Vagina (tissue), 2 donors: ENCODE data around the gene UBR4.

ENCODE experiments used
- POLR2A ChIP-seq, 2 donors: fragments of 450-650 bp; IDR thresholded peaks; one replicate each; pipeline ENCODE4 v1.6.1; 2017; ENCODE audit warnings: antibody characterized with exemption in 2 of 2, mild to moderate bottlenecking in 2 of 2, moderate library complexity in 2 of 2
- POLR2AphosphoS5 ChIP-seq, 2 donors: sonication (generic); formaldehyde crosslinking; IDR thresholded peaks; one replicate each; pipeline ENCODE4 v1.9.0; 2017; ENCODE audit warnings: antibody characterized with exemption in 2 of 2, mild to moderate bottlenecking in 2 of 2, low read depth in 1 of 2; ENCODE audit not compliant: insufficient read depth in 1 of 2
- TF ChIP-seq, protein P1 (sequence below), 3 experiments: fragments of 450-650 bp in 2 of 3; fragments of 200-600 bp in 1 of 3; sonication (generic) in 1 of 3; IDR thresholded peaks; one replicate each; pipeline ENCODE4 v1.5.1; 2017 to 2019; ENCODE audit warnings: antibody characterized with exemption in 3 of 3, mild to moderate bottlenecking in 2 of 3, moderate library complexity in 2 of 3

DNA sequence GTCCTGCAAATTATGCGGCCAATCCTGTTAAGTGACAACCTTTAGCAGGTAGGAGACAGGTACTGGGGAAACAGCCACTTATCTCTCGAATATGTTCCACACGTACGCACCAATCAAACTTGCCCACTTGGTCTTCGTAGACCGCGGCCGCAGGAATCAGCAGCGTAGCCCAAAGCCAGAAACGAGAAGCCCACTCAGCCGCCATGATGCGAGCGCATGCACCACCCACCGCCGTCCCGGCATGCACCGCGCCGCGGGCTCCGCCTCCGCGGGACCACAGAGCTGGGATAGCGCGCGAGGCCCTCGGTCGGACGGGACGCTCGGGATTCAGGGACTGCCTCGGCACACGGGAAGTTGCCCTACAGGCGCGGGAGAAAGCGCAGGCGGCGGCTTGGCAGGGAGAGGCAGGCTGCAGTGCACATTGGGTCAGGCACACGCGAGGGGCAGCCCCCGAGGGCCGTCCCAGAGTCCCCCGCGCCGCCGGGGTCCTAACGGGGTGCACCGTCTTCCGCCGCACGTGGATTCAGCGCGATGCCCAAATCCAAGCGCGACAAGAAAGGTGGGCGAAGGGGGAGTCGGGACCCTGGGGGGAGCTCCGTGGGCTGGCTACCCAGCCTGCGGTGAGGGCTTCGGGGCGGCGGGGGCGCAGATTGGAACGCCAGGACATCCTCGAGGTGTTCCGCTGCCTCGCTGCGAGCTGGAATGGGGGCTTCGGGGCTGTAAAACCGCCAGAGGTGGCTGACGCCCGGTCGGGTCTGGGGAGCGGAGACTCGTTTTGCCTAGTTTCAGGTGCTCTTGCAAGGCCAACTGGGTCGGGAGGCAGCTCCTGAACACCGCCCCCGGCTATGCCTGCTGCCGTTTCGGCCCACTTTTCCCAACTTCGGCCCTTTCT is 41.5 kb upstream of the UBR4 start, which contains the start of the genes EMC1 and MRTO4:
- TF ChIP-seq, protein P1, sequence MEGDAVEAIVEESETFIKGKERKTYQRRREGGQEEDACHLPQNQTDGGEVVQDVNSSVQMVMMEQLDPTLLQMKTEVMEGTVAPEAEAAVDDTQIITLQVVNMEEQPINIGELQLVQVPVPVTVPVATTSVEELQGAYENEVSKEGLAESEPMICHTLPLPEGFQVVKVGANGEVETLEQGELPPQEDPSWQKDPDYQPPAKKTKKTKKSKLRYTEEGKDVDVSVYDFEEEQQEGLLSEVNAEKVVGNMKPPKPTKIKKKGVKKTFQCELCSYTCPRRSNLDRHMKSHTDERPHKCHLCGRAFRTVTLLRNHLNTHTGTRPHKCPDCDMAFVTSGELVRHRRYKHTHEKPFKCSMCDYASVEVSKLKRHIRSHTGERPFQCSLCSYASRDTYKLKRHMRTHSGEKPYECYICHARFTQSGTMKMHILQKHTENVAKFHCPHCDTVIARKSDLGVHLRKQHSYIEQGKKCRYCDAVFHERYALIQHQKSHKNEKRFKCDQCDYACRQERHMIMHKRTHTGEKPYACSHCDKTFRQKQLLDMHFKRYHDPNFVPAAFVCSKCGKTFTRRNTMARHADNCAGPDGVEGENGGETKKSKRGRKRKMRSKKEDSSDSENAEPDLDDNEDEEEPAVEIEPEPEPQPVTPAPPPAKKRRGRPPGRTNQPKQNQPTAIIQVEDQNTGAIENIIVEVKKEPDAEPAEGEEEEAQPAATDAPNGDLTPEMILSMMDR (IDR thresholded peaks at IDR 0.05): peak in 1 of 3 experiments; percentile 38
- TF ChIP-seq POLR2A (IDR thresholded peaks at IDR 0.05): no peak
- TF ChIP-seq POLR2AphosphoS5 (IDR thresholded peaks at IDR 0.05; ENCODE audit: insufficient read depth in 1 of 2, low read depth in 1 of 2): peak; percentile 90 to 94
